ENCODE results near the gene SLC29A3.
A peak's percentile ranks its signal among the peaks of the same experiment; 100 is the strongest.

Gene SLC29A3

GRCh38 chr10:71363936-71364335 is 44.9 kb downstream of the SLC29A3 start:
- H3K4me3 ChIP-seq (ENCODE audit: control insufficient read depth, low read depth, low read length): no peak overlapping the region
- DNase-seq (ENCODE audit: low read depth): no peak
- TF ChIP-seq CTCF (conservative IDR thresholded peaks at IDR 0.05; ENCODE audit: control insufficient read depth, insufficient read depth, low read depth, low read length): no peak

GRCh38 chr10:71365366-71365765 is 46.3 kb downstream of the SLC29A3 start:
- no peak for TF ChIP-seq CTCF (conservative IDR thresholded peaks at IDR 0.05; ENCODE audit: control insufficient read depth, insufficient read depth, low read depth, low read length)
- no peak for DNase-seq (ENCODE audit: low read depth)

GRCh38 chr10:71366690-71367089 is 47.6 kb downstream of the SLC29A3 start:
- no peak for DNase-seq (ENCODE audit: low read depth)
- no peak overlapping the region for H3K4me3 ChIP-seq (ENCODE audit: control insufficient read depth, low read depth, low read length)
- TF ChIP-seq CTCF (conservative IDR thresholded peaks at IDR 0.05; ENCODE audit: control insufficient read depth, insufficient read depth, low read depth, low read length): no peak

More at GRCh38 chr10:71365366-71365765, 46.3 kb downstream of the SLC29A3 start:
- no peak overlapping the region for H3K4me3 ChIP-seq (ENCODE audit: control insufficient read depth, low read depth, low read length)

GRCh38 chr10:71367271-71367670 is 48.2 kb downstream of the SLC29A3 start:
- DNase-seq (ENCODE audit: low read depth): peak; percentile 17
- no peak overlapping the region for H3K4me3 ChIP-seq (ENCODE audit: control insufficient read depth, low read depth, low read length)
- TF ChIP-seq CTCF (conservative IDR thresholded peaks at IDR 0.05; ENCODE audit: control insufficient read depth, insufficient read depth, low read depth, low read length): no peak

GRCh38 chr10:71368176-71368575 is 49.1 kb downstream of the SLC29A3 start:
- DNase-seq (ENCODE audit: low read depth): no peak
- no peak for TF ChIP-seq CTCF (conservative IDR thresholded peaks at IDR 0.05; ENCODE audit: control insufficient read depth, insufficient read depth, low read depth, low read length)
- no peak overlapping the region for H3K4me3 ChIP-seq (ENCODE audit: control insufficient read depth, low read depth, low read length)

- DNase-seq (ENCODE audit: low read depth): no peak
- TF ChIP-seq CTCF (conservative IDR thresholded peaks at IDR 0.05; ENCODE audit: control insufficient read depth, insufficient read depth, low read depth, low read length): no peak
- H3K4me3 ChIP-seq (ENCODE audit: control insufficient read depth, low read depth, low read length): no peak overlapping the region
Observed at GRCh38 chr10:71368643-71369042, 49.6 kb downstream of the SLC29A3 start.

- H3K4me3 ChIP-seq (ENCODE audit: control insufficient read depth, low read depth, low read length): no peak overlapping the region
- no peak for TF ChIP-seq CTCF (conservative IDR thresholded peaks at IDR 0.05; ENCODE audit: control insufficient read depth, insufficient read depth, low read depth, low read length)
- no peak for DNase-seq (ENCODE audit: low read depth)
Observed at GRCh38 chr10:71369602-71370001, 50.5 kb downstream of the SLC29A3 start.

All from fibroblast of mammary gland (primary cell).